Measurements from ENCODE around the gene CYSTM1.

Gene CYSTM1

GRCh38 chr5:140202078-140202477 is 27.1 kb downstream of the CYSTM1 start:
- TF ChIP-seq, protein P1, sequence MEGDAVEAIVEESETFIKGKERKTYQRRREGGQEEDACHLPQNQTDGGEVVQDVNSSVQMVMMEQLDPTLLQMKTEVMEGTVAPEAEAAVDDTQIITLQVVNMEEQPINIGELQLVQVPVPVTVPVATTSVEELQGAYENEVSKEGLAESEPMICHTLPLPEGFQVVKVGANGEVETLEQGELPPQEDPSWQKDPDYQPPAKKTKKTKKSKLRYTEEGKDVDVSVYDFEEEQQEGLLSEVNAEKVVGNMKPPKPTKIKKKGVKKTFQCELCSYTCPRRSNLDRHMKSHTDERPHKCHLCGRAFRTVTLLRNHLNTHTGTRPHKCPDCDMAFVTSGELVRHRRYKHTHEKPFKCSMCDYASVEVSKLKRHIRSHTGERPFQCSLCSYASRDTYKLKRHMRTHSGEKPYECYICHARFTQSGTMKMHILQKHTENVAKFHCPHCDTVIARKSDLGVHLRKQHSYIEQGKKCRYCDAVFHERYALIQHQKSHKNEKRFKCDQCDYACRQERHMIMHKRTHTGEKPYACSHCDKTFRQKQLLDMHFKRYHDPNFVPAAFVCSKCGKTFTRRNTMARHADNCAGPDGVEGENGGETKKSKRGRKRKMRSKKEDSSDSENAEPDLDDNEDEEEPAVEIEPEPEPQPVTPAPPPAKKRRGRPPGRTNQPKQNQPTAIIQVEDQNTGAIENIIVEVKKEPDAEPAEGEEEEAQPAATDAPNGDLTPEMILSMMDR (conservative IDR thresholded peaks at IDR 0.05; ENCODE audit: control insufficient read depth, insufficient read depth, low read depth, low read length): no peak
- no peak overlapping the region for H3K4me3 ChIP-seq (ENCODE audit: control insufficient read depth, low read depth, low read length)
- DNase-seq (ENCODE audit: low read depth): peak; percentile 64

DNA sequence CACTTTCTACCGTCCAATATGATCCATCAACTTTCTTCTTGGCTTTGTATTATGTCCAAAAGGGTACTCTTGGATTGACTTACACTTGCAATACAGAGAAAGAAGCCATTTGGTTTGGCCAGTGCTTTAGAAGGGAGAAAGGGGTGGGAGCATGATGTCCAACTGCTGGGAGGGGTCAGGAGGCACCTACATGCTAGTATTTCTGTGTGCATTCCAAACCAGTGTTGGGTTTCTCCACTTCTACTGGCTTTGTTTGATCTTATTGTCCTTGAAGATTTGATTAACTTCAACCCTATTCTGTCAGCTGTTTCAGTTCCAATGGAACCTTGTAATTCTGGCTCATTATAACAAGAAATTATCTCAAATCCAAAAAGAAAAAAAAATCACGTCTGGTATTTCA is 27.6 kb downstream of the CYSTM1 start:
- TF ChIP-seq, protein P1 (conservative IDR thresholded peaks at IDR 0.05; ENCODE audit: control insufficient read depth, insufficient read depth, low read depth, low read length): no peak
- DNase-seq (ENCODE audit: low read depth): no peak

GRCh38 chr5:140205216-140205615 is 30.2 kb downstream of the CYSTM1 start:
- TF ChIP-seq, protein P1 (conservative IDR thresholded peaks at IDR 0.05; ENCODE audit: control insufficient read depth, insufficient read depth, low read depth, low read length): no peak
- H3K4me3 ChIP-seq (ENCODE audit: control insufficient read depth, low read depth, low read length): no peak overlapping the region
- no peak for DNase-seq (ENCODE audit: low read depth)

More for the DNA sequence above, 27.6 kb downstream of the CYSTM1 start:
- H3K4me3 ChIP-seq (ENCODE audit: control insufficient read depth, low read depth, low read length): no peak overlapping the region

- TF ChIP-seq, protein P1 (conservative IDR thresholded peaks at IDR 0.05; ENCODE audit: control insufficient read depth, insufficient read depth, low read depth, low read length): no peak
- H3K4me3 ChIP-seq (ENCODE audit: control insufficient read depth, low read depth, low read length): no peak overlapping the region
- DNase-seq (ENCODE audit: low read depth): no peak
Observed at GRCh38 chr5:140205952-140206351, 31.0 kb downstream of the CYSTM1 start.

DNA sequence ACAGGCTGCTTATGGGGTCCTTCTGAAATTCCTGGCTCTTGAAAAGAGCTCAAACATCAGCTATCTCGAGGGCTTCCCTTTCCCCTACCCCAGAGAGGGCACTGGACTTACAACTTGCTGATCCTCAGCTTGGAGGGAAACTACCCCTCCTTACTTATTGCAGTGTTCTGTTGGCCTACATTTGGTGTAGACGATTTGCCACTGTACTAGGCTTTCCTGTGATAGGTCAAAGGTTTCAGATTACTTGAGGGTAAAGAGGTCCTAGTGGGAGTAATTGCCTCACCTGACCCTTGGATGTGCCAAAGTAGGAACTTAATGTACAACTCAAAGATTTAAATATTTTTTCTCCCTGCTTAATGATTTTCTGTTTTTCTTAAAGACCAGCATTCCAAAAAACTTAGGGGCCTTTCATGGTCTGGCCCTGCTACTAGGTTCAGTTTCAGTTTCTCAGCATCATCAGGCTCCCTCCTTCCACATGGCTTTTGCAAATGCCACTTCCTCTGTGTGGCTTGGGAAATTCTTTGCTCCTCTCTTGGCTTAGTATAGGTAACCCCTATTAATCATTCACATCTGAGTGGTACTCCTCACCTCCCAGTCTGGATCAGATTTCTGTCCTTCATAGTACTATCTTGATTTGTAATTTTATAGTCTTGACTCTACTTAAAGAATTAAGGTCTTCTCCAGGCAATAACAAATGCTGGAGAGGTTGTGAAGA is 32.4 kb downstream of the CYSTM1 start:
- DNase-seq (ENCODE audit: low read depth): no peak
- TF ChIP-seq, protein P1 (conservative IDR thresholded peaks at IDR 0.05; ENCODE audit: control insufficient read depth, insufficient read depth, low read depth, low read length): no peak
- H3K4me3 ChIP-seq (ENCODE audit: control insufficient read depth, low read depth, low read length): no peak overlapping the region

GRCh38 chr5:140208065-140208464 is 33.1 kb downstream of the CYSTM1 start:
- DNase-seq (ENCODE audit: low read depth): no peak
- TF ChIP-seq, protein P1 (conservative IDR thresholded peaks at IDR 0.05; ENCODE audit: control insufficient read depth, insufficient read depth, low read depth, low read length): no peak
- H3K4me3 ChIP-seq (ENCODE audit: control insufficient read depth, low read depth, low read length): no peak overlapping the region
